K562 (cell line): ENCODE results near the gene GIMAP8. TPM values are rescaled to one million over a fixed set of nuclear protein-coding genes. Genes with fewer than 3 reads are reported as not detected.

Experiments
- ARHGAP35 ChIP-seq: fragments of 450-650 bp; IDR thresholded peaks from 2 replicates; pipeline ENCODE4 v1.6.1; 2018; ENCODE audit not compliant: partially characterized antibody
- BHLHE40 ChIP-seq: IDR thresholded peaks from 2 replicates; pipeline ENCODE4 v1.6.1; 2011; ENCODE audit warnings: low read length, improper control_type of control experiment
- BMI1 ChIP-seq: fragments of 150-350 bp; IDR thresholded peaks from 2 replicates; pipeline ENCODE4 v1.6.1; 2014; ENCODE audit warnings: low read length
- CBX2 ChIP-seq: fragments of 200-600 bp; sonication (generic); IDR thresholded peaks from one replicate; pipeline ENCODE4 v1.6.1; 2012; ENCODE audit warnings: mild to moderate bottlenecking, low read length, inconsistent platforms; ENCODE audit not compliant: insufficient read depth, poor library complexity, severe bottlenecking
- CC2D1A ChIP-seq: fragments of 450-650 bp; IDR thresholded peaks from 2 replicates; pipeline ENCODE4 v1.6.1; 2017; ENCODE audit warnings: mild to moderate bottlenecking
- ESRRA ChIP-seq: fragments of 450-650 bp; IDR thresholded peaks from 2 replicates; pipeline ENCODE4 v1.6.1; 2014; ENCODE audit warnings: low read depth, mild to moderate bottlenecking, moderate library complexity, borderline replicate concordance
- FOS ChIP-seq: IDR thresholded peaks from 3 replicates; pipeline ENCODE4 v1.6.1; 2011; ENCODE audit not compliant: insufficient read length; ENCODE audit errors: extremely low read depth
- HDAC2 ChIP-seq: fragments of 450-650 bp; IDR thresholded peaks from 2 replicates; pipeline ENCODE4 v1.6.1; 2016; ENCODE audit warnings: mild to moderate bottlenecking
- HLTF ChIP-seq: fragments of 450-650 bp; IDR thresholded peaks from 2 replicates; pipeline ENCODE4 v1.6.1; 2016
- KHSRP ChIP-seq: fragments of 450-650 bp; IDR thresholded peaks from 2 replicates; pipeline ENCODE4 v1.6.1; 2017
- LCOR ChIP-seq: sonication (generic); formaldehyde crosslinking; IDR thresholded peaks from 2 replicates; pipeline ENCODE4 v1.8.0; 2022; ENCODE audit warnings: mild to moderate bottlenecking, missing genetic modification reagents
- MEF2D ChIP-seq: conservative IDR thresholded peaks from 2 replicates; pipeline ENCODE4 v1.6.1; 2016; ENCODE audit warnings: low read depth, missing genetic modification characterization, missing compliant biosample characterization
- NFYB ChIP-seq: IDR thresholded peaks from 2 replicates; pipeline ENCODE4 v1.6.1; 2011; ENCODE audit warnings: mild to moderate bottlenecking, moderate library complexity; ENCODE audit not compliant: insufficient read length; ENCODE audit errors: extremely low read depth
- POLR2AphosphoS5 ChIP-seq: IDR thresholded peaks from 2 replicates; pipeline ENCODE4 v1.6.1; 2011; ENCODE audit warnings: mild to moderate bottlenecking, low read depth, low read length, moderate library complexity; ENCODE audit not compliant: control insufficient read depth, insufficient read depth
- PTTG1 ChIP-seq: fragments of 450-650 bp; IDR thresholded peaks from 2 replicates; pipeline ENCODE4 v1.6.1; 2016; ENCODE audit warnings: low read depth, mild to moderate bottlenecking, missing genetic modification characterization, missing compliant biosample characterization
- SMAD3 ChIP-seq: fragments of 450-650 bp; formaldehyde crosslinking; conservative IDR thresholded peaks from 2 replicates; pipeline ENCODE4 v1.4.0; 2020; ENCODE audit warnings: mild to moderate bottlenecking
- SP2 ChIP-seq: IDR thresholded peaks from 2 replicates; pipeline ENCODE4 v1.6.1; 2011; ENCODE audit warnings: mild to moderate bottlenecking, low read depth, low read length, moderate library complexity; ENCODE audit not compliant: poor library complexity, severe bottlenecking; ENCODE audit errors: extremely low read depth
- SREBF2 ChIP-seq: sonication (generic); formaldehyde crosslinking; IDR thresholded peaks from 2 replicates; pipeline ENCODE4 v1.4.0; 2020; ENCODE audit warnings: mild to moderate bottlenecking, missing genetic modification reagents
- WHSC1 ChIP-seq: IDR thresholded peaks from one replicate; pipeline ENCODE4 v1.6.1; 2012; ENCODE audit warnings: low read length, control low read depth, inconsistent platforms
- ZEB2 ChIP-seq: fragments of 450-650 bp; IDR thresholded peaks from 2 replicates; pipeline ENCODE4 v1.6.1; 2016
- ZKSCAN8 ChIP-seq: fragments of 200-800 bp; sonication (Bioruptor generic); IDR thresholded peaks from 2 replicates; pipeline ENCODE4 v1.6.1; 2016; ENCODE audit warnings: missing genetic modification characterization, missing compliant biosample characterization
- ZNF212 ChIP-seq: fragments of 450-650 bp; formaldehyde crosslinking; IDR thresholded peaks from 2 replicates; pipeline ENCODE4 v1.4.0; 2020; ENCODE audit warnings: mild to moderate bottlenecking
- ZNF699 ChIP-seq: fragments of 250-450 bp; sonication (Bioruptor Pico); IDR thresholded peaks from 2 replicates; pipeline ENCODE4 v1.8.0; 2021; ENCODE audit warnings: mild to moderate bottlenecking, moderate library complexity; ENCODE audit not compliant: insufficient replicate concordance
- polyA plus RNA-seq, 8 experiments: library from polyadenylated mRNA; depleted of rRNA in 4 of 8; stranded (reverse) in 5 of 8; unstranded in 3 of 8; fragments of >200 nt; fragmentation: Nextera tagmentation in 2 of 8; fragmentation: Illumina TruSeq in 1 of 8; extraction: Ambion mirVana in 2 of 8; extraction: Trizol in 1 of 8; gene quantifications; 2 replicates each; pipeline versions ENCODE4 v1.2.1 to v1.2.3, GENCODE V29; 2011 to 2014; ENCODE audit warnings: inconsistent platforms in 1 of 8, missing spikeins in 1 of 8
- total RNA-seq, 7 experiments: library from RNA; depleted of rRNA in 6 of 7; stranded (reverse); fragments of >200 nt in 6 of 7; fragmentation: Illumina TruSeq in 2 of 7; extraction: Trizol in 2 of 7; gene quantifications; 2 replicates each; pipeline versions ENCODE4 v1.2.1 to v1.2.3, GENCODE V29; 2011 to 2021; ENCODE audit warnings: low replicate concordance in 1 of 7
- TF ChIP-seq, protein P1 (sequence below): sonication (generic); formaldehyde crosslinking; IDR thresholded peaks from 2 replicates; pipeline ENCODE4 v1.8.0; 2022; ENCODE audit warnings: missing genetic modification reagents, mild to moderate bottlenecking, borderline replicate concordance
- TF ChIP-seq, protein P2 (sequence below): sonication (generic); formaldehyde crosslinking; IDR thresholded peaks from 2 replicates; pipeline ENCODE4 v1.8.0; 2022; ENCODE audit warnings: mild to moderate bottlenecking, missing genetic modification reagents
- TF ChIP-seq, protein P3 (sequence below), 2 experiments: fragments of 450-650 bp; conservative IDR thresholded peaks; 2 replicates each; pipeline ENCODE4 v1.6.1; 2017; ENCODE audit warnings: mild to moderate bottlenecking in 2 of 2, moderate library complexity in 2 of 2

GIMAP8 gene
- total and polyA plus RNA-seq, 9 of the 15 experiments (the other 6 are each of a cell fraction or from before 2014, with no cell fraction given): not detected

DNA sequence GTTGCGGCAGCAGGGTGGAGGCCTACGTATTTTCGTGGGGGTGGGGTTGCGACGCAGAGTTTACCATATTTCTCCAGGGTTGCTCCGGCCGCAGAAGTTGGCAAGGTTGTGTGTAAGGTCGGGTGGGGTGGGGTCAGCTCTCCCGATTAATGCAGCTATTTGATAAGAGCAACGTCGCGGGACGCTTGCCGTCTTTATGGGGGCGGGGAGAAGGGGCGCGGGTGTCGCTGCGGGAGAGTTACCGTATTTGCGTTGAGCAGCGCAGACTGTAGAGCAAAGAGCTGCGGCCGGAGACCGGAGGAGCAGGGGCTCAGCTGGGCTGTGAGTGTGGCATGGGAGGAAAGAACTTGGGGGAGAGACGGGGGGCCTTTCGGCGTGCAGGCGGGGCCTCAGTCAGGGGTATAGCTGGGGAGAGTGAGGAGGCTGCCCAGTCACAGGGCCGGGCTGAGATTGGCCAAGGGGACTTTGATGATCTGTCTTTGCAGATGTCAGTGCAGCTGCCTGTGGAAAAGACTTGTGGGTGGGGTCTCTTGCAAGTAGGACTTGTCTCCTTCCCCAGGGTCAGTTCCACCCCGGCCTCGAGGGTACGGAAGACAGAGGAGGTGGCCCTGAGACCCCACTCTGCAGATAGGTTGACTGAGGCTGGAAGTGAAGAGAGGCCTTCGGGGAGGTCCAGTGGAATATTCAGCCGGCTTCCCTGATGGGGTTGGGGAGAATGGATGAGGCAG is 44.7 kb upstream of the GIMAP8 start (continued):
- TF ChIP-seq BHLHE40 (no peak; the same call in 1 of the 2 replicates), POLR2AphosphoS5 (no peak), ARHGAP35 (peak; percentile 39), CC2D1A (peak; percentile 72), KHSRP (no peak), SP2 (no peak), MEF2D (tag) (no peak), CBX2 (no peak), SMAD3 (CRISPR knock-in tag) (no peak), SREBF2 (no peak), BMI1 (no peak), HDAC2 (no peak), FOS (no peak), WHSC1 (no peak), LCOR (CRISPR knock-in tag) (no peak; the same call in 1 of the 2 replicates), PTTG1 (tag) (no peak), ESRRA (no peak), NFYB (no peak), ZNF212 (no peak), ZNF699 (CRISPR knock-in tag) (no peak), ZKSCAN8 (no peak), ZEB2 (no peak), HLTF (peak; percentile 84; the same call in 1 of the 2 replicates)
- TF ChIP-seq, protein P1, sequence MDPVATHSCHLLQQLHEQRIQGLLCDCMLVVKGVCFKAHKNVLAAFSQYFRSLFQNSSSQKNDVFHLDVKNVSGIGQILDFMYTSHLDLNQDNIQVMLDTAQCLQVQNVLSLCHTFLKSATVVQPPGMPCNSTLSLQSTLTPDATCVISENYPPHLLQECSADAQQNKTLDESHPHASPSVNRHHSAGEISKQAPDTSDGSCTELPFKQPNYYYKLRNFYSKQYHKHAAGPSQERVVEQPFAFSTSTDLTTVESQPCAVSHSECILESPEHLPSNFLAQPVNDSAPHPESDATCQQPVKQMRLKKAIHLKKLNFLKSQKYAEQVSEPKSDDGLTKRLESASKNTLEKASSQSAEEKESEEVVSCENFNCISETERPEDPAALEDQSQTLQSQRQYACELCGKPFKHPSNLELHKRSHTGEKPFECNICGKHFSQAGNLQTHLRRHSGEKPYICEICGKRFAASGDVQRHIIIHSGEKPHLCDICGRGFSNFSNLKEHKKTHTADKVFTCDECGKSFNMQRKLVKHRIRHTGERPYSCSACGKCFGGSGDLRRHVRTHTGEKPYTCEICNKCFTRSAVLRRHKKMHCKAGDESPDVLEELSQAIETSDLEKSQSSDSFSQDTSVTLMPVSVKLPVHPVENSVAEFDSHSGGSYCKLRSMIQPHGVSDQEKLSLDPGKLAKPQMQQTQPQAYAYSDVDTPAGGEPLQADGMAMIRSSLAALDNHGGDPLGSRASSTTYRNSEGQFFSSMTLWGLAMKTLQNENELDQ: no peak
- TF ChIP-seq, protein P2, sequence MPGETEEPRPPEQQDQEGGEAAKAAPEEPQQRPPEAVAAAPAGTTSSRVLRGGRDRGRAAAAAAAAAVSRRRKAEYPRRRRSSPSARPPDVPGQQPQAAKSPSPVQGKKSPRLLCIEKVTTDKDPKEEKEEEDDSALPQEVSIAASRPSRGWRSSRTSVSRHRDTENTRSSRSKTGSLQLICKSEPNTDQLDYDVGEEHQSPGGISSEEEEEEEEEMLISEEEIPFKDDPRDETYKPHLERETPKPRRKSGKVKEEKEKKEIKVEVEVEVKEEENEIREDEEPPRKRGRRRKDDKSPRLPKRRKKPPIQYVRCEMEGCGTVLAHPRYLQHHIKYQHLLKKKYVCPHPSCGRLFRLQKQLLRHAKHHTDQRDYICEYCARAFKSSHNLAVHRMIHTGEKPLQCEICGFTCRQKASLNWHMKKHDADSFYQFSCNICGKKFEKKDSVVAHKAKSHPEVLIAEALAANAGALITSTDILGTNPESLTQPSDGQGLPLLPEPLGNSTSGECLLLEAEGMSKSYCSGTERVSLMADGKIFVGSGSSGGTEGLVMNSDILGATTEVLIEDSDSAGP (CRISPR knock-in tag): no peak
- TF ChIP-seq, protein P3, sequence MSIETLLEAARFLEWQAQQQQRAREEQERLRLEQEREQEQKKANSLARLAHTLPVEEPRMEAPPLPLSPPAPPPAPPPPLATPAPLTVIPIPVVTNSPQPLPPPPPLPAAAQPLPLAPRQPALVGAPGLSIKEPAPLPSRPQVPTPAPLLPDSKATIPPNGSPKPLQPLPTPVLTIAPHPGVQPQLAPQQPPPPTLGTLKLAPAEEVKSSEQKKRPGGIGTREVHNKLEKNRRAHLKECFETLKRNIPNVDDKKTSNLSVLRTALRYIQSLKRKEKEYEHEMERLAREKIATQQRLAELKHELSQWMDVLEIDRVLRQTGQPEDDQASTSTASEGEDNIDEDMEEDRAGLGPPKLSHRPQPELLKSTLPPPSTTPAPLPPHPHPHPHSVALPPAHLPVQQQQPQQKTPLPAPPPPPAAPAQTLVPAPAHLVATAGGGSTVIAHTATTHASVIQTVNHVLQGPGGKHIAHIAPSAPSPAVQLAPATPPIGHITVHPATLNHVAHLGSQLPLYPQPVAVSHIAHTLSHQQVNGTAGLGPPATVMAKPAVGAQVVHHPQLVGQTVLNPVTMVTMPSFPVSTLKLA (conservative IDR thresholded peaks at IDR 0.05): no peak; a peak in 1 of 4 replicates
